GM20000 (cell line): ENCODE results near the gene CFAP46.

Experiments
- DNase-seq: peaks from one replicate; pipeline ENCODE4 v3.0.0; 2012; ENCODE audit warnings: low spot score
- TF ChIP-seq, protein P1 (sequence below): IDR thresholded peaks from 2 replicates; pipeline ENCODE4 v1.5.1; 2012; ENCODE audit warnings: mild to moderate bottlenecking, control low read depth; ENCODE audit errors: extremely low read depth, missing control alignments

CFAP46 gene

DNA sequence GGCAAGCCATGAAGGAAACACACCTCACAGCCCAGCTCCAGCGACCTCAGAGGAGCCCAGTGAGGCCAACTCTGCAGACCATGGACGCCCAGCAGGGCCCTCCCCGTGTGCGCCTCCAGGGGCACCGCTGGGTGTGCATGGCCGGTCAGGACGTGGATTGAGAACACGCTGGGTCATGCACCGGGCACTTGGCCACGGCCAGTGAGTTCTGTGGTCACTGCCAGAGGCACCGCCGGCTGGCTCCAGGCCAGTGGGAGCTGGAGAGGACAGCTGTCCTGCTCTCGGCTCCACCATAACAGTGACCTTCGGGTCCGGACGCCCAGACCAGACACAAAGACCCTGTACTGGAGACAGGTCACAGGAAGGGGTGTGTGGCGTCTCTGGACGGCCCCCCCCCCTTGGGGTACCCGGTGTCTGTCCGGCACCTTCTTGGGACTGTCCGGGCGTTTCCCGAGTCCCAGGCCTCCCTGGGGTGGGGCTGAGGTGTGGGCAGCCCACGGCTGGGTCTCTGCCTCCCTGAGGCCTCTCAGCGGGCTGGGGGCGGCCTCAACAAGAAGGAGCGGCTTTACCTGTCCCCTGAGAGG is 106.0 kb downstream of the CFAP46 start:
- no peak for DNase-seq
- TF ChIP-seq, protein P1, sequence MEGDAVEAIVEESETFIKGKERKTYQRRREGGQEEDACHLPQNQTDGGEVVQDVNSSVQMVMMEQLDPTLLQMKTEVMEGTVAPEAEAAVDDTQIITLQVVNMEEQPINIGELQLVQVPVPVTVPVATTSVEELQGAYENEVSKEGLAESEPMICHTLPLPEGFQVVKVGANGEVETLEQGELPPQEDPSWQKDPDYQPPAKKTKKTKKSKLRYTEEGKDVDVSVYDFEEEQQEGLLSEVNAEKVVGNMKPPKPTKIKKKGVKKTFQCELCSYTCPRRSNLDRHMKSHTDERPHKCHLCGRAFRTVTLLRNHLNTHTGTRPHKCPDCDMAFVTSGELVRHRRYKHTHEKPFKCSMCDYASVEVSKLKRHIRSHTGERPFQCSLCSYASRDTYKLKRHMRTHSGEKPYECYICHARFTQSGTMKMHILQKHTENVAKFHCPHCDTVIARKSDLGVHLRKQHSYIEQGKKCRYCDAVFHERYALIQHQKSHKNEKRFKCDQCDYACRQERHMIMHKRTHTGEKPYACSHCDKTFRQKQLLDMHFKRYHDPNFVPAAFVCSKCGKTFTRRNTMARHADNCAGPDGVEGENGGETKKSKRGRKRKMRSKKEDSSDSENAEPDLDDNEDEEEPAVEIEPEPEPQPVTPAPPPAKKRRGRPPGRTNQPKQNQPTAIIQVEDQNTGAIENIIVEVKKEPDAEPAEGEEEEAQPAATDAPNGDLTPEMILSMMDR = no peak

DNA sequence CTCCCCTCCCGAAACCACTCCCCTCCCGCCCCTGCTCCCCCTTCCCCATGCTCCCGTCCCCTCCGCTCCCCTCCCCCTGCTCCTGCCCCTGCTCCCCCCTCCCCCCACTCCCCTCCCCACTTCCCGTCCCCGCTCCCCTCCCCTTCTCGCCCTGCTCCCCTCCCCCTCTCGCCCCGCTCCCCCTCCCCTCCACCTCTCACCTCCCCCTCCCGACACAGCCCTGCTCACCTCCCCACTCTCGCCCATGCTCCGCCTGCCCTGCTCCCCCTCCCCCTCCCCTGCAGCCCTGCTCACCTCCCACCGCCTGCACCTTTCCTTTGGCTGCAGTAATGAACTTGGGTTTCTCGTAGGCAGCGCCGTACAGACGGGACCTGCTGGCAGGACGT is 106.5 kb downstream of the CFAP46 start:
- DNase-seq = no peak
- TF ChIP-seq, protein P1 = no peak

DNA sequence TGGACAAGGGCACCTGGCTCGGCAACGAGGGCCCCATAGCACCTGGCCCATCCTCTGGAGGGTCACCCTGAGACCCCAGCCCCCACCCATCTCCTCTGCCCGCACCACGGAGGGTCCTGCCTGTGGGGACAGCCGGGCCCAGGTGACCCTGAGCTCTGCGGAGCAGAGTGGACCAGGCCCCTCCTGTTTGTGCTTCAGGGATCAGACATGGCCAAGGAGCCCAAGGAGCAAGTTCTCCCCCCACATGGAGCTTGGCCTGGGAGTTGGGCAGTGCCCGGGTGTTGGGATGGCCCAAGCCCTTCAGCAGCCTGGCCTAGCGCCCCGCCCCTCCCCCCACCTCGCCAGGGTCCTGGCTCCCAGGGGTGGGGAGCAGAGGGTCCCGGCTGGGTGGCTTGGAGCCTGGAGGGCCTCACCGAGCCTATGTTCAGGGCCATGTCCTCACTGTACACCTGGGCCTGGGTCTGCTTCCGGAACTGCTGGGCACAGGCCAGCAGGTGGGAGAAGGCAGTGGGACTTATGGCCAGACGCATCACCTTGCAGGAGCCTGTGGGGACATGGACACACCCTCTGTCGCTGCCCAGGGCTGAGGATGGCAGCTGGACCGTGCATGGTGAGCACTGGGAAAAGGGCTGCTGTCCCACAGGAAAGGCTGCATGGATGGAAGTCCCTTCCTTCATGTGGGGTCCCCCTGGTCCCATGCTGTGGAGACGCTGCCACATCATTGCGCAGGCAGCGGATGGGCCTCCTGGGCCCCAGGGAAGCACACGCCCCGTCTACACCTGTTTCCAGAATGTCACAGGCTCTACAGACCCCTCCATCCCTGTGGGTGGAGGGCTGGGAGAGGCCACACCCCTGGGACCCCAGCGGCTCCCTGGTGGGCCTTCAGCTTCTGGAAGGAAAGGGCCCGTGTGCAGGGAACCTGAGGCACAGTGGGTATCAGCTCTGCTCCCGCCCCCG is 107.2 kb downstream of the CFAP46 start:
- no peak for DNase-seq
- TF ChIP-seq, protein P1 = no peak

DNA sequence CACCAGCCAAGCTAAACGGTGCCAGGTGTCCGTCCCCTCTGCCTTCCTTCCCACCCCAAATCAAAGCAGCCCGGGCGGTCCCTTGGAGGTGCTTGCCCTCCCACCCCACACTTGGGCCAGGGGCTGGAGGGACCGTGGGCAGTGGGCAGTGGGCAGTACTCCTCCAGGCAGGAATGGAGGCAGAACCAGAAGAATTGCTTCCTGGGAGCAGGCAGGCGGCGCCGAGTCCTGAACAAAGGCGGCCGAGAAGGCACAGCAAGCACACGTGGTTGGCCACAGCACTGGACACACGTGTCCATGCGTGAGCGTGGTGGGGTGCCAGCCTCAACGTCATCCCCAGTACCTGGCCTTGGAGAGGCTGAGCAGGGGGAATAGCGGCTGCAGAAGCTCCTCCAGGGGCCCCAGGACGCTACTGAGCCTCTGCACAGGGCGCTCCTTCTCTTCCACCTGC is 108.0 kb downstream of the CFAP46 start:
- TF ChIP-seq, protein P1 = no peak
- no peak for DNase-seq

DNA sequence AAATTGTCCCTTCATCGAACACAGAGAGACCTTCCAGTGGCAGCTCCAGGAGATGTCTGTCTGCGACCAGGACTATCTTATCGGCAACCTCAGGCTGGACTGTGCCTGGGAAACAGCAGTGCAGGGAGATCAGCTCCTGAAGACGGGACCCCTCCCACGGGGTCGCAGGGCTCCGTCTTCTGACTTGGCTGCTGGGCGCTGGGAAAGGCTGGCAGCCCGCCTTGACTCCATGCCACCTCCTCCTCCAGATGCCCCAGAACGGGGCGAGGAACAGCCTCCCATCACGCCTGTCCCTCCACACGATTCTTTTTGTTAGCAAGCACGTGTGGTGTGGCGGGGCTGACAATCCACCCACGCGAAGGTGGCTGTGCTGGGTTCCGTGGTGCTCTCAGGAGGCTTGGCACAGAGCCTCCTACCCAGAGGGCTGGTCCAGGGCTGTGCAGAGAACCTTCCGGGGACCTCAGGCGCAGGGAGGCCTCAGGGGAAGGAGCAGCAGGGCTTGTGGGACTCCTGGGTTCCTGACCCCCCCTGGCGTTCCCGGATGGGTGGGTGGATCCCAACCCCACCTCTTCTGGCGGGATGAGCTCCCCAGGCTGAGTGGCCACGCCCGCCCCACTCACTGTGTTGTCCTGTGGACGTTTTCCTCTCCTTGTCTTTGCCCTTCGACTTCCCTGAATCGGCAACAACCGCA is 108.8 kb downstream of the CFAP46 start:
- TF ChIP-seq, protein P1 = no peak
- no peak for DNase-seq

DNA sequence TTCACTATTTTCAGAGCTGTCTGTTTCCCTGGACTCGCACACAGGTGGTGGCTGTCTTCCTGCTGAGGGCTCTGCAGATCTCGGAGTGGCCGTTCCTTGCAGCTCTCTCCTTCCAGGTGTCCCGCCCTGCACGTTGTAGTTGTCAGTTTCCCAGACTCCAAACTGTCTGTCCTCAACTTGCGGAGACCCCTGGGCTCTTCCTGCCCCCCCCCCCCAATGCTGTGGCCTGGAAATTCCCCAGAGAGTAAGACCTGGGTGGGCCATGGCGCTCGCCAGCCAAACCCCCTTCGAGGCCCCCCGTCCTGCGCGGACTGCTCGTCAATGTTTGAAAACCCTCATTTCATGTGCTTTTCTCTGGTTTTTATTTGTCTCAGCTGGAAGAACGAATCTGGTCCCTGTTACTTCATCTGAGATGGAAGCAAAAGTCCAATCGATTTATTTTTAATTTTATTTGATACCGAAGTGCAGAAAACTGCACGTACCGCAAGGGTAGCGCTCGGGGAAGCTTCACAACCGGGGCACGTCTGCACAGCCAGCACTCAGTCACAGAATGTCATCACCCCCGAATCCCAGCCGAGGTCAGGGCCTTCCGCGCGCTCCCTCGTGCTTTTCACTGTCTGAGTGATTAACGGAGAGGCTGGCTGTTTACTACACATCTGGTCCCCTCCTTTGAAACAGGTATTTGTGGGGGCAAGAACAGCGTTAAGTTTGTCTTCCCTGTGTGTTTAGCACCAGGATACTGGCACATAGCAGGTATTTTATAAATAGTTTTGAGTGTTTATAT is 110.0 kb downstream of the CFAP46 start:
- TF ChIP-seq, protein P1 = no peak
- DNase-seq = no peak
